Epithelial cell of esophagus (primary cell): ENCODE results near the gene SLC25A6.
"Not testable (repeated sequence)": the region's sequence is repeated elsewhere in the genome, so short reads cannot be mapped to it uniquely, and the experiment has no call there.

Source experiments
- DNase-seq: peaks from one replicate; pipeline ENCODE4 v3.0.0; 2010; ENCODE audit warnings: low read depth
- H3K4me3 ChIP-seq: 2 replicates; pipeline ENCODE4 v1.5.1; 2011; ENCODE audit warnings: mild to moderate bottlenecking, low read length, control low read depth
- TF ChIP-seq, protein P1 (sequence below): IDR thresholded peaks from 2 replicates; pipeline ENCODE4 v1.5.1; 2011; ENCODE audit warnings: low read depth, mild to moderate bottlenecking, low read length, control low read depth, inconsistent platforms; ENCODE audit not compliant: insufficient read depth; ENCODE audit errors: missing control alignments

Gene SLC25A6

GRCh38 chrX:1380672-1381233 is 11.2 kb downstream of the SLC25A6 start:
- TF ChIP-seq, protein P1, sequence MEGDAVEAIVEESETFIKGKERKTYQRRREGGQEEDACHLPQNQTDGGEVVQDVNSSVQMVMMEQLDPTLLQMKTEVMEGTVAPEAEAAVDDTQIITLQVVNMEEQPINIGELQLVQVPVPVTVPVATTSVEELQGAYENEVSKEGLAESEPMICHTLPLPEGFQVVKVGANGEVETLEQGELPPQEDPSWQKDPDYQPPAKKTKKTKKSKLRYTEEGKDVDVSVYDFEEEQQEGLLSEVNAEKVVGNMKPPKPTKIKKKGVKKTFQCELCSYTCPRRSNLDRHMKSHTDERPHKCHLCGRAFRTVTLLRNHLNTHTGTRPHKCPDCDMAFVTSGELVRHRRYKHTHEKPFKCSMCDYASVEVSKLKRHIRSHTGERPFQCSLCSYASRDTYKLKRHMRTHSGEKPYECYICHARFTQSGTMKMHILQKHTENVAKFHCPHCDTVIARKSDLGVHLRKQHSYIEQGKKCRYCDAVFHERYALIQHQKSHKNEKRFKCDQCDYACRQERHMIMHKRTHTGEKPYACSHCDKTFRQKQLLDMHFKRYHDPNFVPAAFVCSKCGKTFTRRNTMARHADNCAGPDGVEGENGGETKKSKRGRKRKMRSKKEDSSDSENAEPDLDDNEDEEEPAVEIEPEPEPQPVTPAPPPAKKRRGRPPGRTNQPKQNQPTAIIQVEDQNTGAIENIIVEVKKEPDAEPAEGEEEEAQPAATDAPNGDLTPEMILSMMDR: no peak
- no peak for DNase-seq
- H3K4me3 ChIP-seq: no peak overlapping the region

DNA sequence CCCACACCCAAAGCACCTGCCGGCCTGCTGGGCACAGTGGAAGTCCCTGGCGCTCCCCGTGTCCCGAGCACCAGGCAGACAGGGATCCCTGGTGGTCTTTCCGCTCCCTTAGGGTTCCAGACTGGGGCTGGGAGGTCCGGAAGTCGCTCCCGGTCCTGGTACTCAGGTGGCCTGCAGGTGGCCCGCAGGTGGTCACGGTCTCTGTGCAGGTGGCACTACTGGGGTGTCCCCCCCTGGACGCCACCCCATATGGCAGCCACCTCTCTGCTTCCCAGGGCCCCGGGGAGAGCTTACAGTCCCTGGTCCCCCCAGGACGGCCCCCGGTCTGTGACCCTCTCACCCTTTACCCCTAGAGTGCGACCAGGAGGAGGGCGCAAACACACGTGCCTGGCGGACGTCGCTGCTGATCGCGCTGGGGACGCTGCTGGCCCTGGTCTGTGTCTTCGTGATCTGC is 13.6 kb downstream of the SLC25A6 start:
- TF ChIP-seq, protein P1: no peak
- no peak overlapping the region for H3K4me3 ChIP-seq
- DNase-seq: no peak

DNA sequence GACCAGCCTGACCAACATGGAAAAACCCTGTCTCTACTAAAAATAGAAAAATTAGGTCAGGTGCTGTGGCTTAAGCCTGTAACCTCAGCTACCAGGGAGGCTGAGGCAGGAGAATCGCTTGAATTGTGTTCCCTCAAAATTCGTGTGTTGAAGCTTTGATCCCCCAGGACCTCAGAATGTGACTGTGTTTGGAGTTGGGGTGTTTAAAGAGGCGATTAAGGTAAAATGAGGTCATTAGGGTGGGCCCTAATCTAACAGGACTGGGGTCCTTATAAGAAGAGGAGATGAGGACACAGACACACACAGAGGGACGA is 23.6 kb downstream of the SLC25A6 start:
- TF ChIP-seq, protein P1: no peak
- no peak for DNase-seq
- H3K4me3 ChIP-seq: no peak overlapping the region

GRCh38 chrX:1366363-1366762 is 25.6 kb downstream of the SLC25A6 start:
- H3K4me3 ChIP-seq, DNase-seq: not testable (repeated sequence)

GRCh38 chrX:1361910-1362309 is 30.0 kb downstream of the SLC25A6 start:
- TF ChIP-seq, protein P1: no peak
- DNase-seq: no peak
- H3K4me3 ChIP-seq: no peak overlapping the region

GRCh38 chrX:1361275-1361674 is 30.6 kb downstream of the SLC25A6 start:
- TF ChIP-seq, protein P1: no peak
- H3K4me3 ChIP-seq: no peak overlapping the region
- DNase-seq: no peak

GRCh38 chrX:1360171-1360570 is 31.7 kb downstream of the SLC25A6 start:
- H3K4me3 ChIP-seq: no peak overlapping the region
- TF ChIP-seq, protein P1: no peak
- DNase-seq: no peak
